SK-N-SH (cell line): ENCODE data around the gene PRTFDC1.

Source experiments
- CTCF ChIP-seq: fragments of 200-600 bp; sonication (generic); IDR thresholded peaks from 2 replicates; pipeline ENCODE4 v1.6.1; 2017; ENCODE audit warnings: antibody characterized with exemption, mild to moderate bottlenecking, moderate library complexity
- EP300 ChIP-seq, 2 experiments: IDR thresholded peaks; 2 replicates each; pipeline versions ENCODE4 v1.4.0 to v1.6.1; 2012; ENCODE audit warnings: borderline replicate concordance in 1 of 2, low read depth in 1 of 2, low read length in 1 of 2
- EZH2phosphoT487 ChIP-seq: fragments of 200-600 bp; sonication (generic); IDR thresholded peaks from 2 replicates; pipeline ENCODE4 v1.6.1; 2017; ENCODE audit warnings: low read depth, mixed run types, mild to moderate bottlenecking, antibody characterized with exemption, moderate library complexity, borderline replicate concordance
- GATA2 ChIP-seq: sonication (generic); formaldehyde crosslinking; IDR thresholded peaks from 2 replicates; pipeline ENCODE4 v1.5.0; 2020; ENCODE audit warnings: mild to moderate bottlenecking, missing genetic modification reagents
- JUND ChIP-seq: IDR thresholded peaks from 2 replicates; pipeline ENCODE4 v1.4.0; 2012
- MEF2A ChIP-seq: IDR thresholded peaks from 2 replicates; pipeline ENCODE4 v1.4.0; 2012; ENCODE audit warnings: low read depth, borderline replicate concordance
- POLR2AphosphoS5 ChIP-seq: IDR thresholded peaks from 2 replicates; pipeline ENCODE4 v1.6.1; 2012; ENCODE audit warnings: low read depth, low read length
- REST ChIP-seq: IDR thresholded peaks from 2 replicates; pipeline ENCODE4 v1.6.1; 2012; ENCODE audit warnings: mild to moderate bottlenecking, low read depth, low read length, moderate library complexity
- TEAD4 ChIP-seq: IDR thresholded peaks from 2 replicates; pipeline ENCODE4 v1.4.0; 2012; ENCODE audit warnings: mild to moderate bottlenecking, borderline replicate concordance; ENCODE audit not compliant: insufficient read depth
- USF2 ChIP-seq: fragments of 150-350 bp; IDR thresholded peaks from 2 replicates; pipeline ENCODE4 v1.6.1; 2017; ENCODE audit warnings: antibody characterized with exemption, low read length, low read depth, borderline replicate concordance
- YY1 ChIP-seq: IDR thresholded peaks from 2 replicates; pipeline ENCODE4 v1.4.0; 2012; ENCODE audit warnings: low read depth, mild to moderate bottlenecking

GRCh38 chr10:24951201-24952142 lies 934 bp downstream of the PRTFDC1 start:
- TF ChIP-seq CTCF (no peak), YY1 (no peak), TEAD4 (no peak), EZH2phosphoT487 (no peak), USF2 (no peak), EP300 (IDR thresholded peaks at IDR 0.05; ENCODE audit: borderline replicate concordance in 1 of 2, low read depth in 1 of 2, low read length in 1 of 2) (no peak), MEF2A (no peak), REST (no peak), JUND (no peak), POLR2AphosphoS5 (no peak), GATA2 (CRISPR knock-in tag) (no peak)
